Sigmoid colon (tissue), 4 donors: ENCODE measurements around the gene MOGAT2.

Source experiments
- CTCF ChIP-seq, 4 experiments: fragments of 450-650 bp in 3 of 4; fragments of 200-600 bp in 1 of 4; IDR thresholded peaks; one replicate each; pipeline ENCODE4 v1.5.1; 2016 to 2019; ENCODE audit warnings: antibody characterized with exemption in 4 of 4, mild to moderate bottlenecking in 3 of 4, moderate library complexity in 2 of 4
- POLR2A ChIP-seq, 2 donors: fragments of 450-650 bp; IDR thresholded peaks; one replicate each; pipeline ENCODE4 v1.6.1; 2016; ENCODE audit warnings: antibody characterized with exemption in 2 of 2, mild to moderate bottlenecking in 2 of 2, moderate library complexity in 2 of 2
- POLR2AphosphoS5 ChIP-seq, 4 donors: sonication (generic); formaldehyde crosslinking; IDR thresholded peaks; one replicate each; pipeline ENCODE4 v1.6.1; 2017; ENCODE audit warnings: antibody characterized with exemption in 4 of 4

- TF ChIP-seq CTCF (IDR thresholded peaks at IDR 0.05) (no peak), POLR2AphosphoS5 (IDR thresholded peaks at IDR 0.05) (no peak), POLR2A (IDR thresholded peaks at IDR 0.05) (no peak)
Measured at GRCh38 chr11:75740681-75741080, 23.0 kb downstream of the MOGAT2 start.
